ENCODE data around the gene CPLX1.

Gene CPLX1

GRCh38 chr4:855880-856224 is 29.9 kb upstream of the CPLX1 start:
- no peak for DNase-seq (ENCODE audit: low read depth)

- DNase-seq (ENCODE audit: low read depth): no peak
Observed at GRCh38 chr4:854356-854755, 28.4 kb upstream of the CPLX1 start.

DNA sequence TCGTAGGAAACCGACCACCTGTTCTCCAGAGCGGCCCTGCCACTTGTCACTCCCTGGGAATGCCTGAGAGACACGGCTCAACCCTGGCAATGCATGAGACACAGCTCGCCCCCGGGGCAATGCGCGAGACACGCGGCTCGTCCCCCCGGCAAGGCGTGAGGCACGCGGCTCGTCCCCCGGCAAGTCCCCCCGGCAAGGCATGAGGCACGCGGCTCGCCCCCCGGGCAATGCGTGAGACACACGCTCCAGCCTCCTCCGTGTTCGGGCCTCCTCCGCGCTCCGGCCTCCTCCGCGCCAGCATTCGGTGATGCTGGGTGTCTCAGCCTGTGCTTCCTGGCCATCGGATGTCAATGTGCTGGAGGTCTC is 27.5 kb upstream of the CPLX1 start:
- no peak for DNase-seq (ENCODE audit: low read depth)

DNA sequence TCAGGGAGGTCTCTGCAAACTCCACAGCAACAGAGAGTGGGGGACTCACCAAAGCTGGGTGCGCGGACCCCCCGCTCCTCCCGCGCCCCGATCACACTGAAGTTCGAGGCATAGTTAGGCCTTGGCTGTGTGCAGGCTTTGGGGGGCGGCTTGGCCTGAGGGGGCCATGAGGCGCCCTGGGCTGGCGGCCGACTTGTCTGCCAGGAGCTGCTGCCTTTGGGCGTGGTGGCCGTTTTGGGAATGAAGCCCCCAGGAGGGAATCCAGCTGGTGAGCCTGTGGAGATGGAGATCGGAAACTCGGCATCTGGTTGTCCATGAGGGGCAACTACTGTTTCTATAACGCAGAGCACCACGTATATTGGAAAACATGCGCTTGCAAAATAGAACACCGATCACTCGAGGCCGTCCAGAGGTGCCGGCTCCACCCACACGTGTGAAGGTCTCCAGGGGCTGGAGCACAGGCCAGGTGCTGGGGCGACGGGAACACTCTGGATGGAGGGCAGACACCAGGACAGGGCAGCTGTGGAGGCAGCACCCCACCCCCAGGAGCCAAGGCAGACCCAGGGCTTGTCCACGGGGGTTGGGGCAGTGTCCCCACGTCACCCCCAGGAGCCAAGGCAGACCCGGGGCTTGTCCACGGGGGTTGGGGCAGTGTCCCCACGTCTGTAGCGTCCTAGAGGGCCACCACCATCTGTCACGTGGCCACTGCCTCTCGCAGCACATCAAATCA is 25.9 kb upstream of the CPLX1 start:
- DNase-seq (ENCODE audit: low read depth): no peak

- DNase-seq (ENCODE audit: low read depth): no peak
Observed at GRCh38 chr4:850323-850945, 24.5 kb upstream of the CPLX1 start.

DNA sequence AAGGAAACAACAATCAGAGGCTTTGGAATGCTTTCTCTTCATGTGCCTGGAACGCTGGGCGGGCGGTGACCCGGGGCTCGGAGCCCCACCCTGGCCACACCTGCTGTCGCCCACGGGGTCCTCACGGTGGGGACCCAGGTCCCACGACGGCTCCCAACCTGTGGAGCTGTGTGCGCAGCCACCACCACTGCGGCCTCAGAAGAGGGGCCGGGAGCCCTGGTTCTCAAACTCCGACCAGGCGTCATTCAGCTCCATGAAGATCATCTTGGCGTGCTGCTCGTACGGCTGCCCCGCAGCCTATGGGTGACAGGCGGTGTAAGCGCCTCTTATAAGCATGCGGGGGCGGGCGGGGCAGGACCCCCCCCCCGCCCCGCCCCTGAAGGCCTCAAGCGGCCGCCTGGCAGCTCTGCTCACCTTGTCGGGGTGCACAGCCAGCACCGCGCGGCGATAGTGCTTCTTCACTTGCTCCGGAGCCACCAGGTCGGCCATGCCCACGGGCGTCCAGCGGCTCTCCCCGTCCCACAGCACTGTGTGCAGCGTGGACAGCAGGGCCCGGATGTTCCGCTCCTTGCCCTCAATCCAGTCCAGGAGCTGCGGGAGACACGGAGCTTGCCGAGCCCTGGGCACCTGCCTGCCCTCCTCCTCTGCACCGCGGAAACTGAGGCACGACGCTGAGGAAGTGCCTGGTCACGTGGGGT is 23.7 kb upstream of the CPLX1 start:
- no peak for DNase-seq (ENCODE audit: low read depth)

DNA sequence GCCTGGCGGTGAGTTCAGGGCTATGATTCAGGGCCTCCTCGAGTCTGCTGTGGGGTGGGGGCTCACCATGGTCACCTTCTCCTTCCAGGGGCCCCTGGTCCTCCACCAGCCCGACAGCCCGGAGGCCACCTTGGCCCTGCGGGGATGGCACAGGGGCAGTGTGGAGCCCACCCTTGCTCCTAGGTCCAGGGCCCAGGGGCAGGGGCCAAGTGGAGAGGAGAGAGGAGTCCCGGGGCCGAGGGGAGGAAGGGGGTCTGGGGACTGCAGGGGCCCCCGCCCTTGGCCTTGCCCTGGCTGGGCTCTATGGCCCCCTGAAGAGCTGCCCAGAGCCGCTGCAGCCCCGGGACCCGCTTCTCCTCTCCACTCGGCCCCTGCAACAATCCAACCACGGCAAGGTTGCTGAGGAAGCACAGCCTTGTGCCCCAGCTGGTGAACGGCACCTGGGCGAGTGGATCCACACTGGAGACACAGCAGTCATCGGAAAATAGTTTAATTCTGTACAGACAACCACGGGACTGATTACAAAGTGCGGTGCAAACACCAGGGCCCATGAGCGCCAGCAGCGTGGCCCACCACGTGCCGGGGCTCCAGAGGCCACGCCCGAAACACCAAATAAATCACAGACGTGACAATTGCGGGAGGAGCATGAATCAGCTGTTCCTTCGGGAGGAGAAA is 23.0 kb upstream of the CPLX1 start:
- DNase-seq (ENCODE audit: low read depth): no peak

DNA sequence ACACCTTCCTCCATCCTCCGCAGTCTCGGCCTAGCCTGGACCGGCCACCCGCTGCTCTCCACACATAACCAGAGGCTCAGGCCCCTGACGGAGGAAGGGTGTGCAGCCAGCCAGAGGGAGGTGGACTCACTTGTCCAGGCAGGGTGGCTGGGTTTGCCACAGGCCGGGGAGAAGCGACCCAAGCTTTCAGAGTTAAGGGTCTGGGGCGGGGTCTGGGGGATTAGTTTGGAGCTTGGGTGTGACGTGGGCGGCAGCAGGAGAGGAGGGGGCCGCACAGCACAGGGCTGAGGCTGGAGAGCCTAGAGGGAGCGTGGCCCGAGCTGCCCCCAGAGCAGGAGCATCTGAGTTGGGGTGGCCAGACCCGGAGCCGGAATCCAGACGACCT is 22.4 kb upstream of the CPLX1 start:
- no peak for DNase-seq (ENCODE audit: low read depth)

- no peak for DNase-seq (ENCODE audit: low read depth)
Observed at GRCh38 chr4:845836-846251, 19.9 kb upstream of the CPLX1 start.

DNA sequence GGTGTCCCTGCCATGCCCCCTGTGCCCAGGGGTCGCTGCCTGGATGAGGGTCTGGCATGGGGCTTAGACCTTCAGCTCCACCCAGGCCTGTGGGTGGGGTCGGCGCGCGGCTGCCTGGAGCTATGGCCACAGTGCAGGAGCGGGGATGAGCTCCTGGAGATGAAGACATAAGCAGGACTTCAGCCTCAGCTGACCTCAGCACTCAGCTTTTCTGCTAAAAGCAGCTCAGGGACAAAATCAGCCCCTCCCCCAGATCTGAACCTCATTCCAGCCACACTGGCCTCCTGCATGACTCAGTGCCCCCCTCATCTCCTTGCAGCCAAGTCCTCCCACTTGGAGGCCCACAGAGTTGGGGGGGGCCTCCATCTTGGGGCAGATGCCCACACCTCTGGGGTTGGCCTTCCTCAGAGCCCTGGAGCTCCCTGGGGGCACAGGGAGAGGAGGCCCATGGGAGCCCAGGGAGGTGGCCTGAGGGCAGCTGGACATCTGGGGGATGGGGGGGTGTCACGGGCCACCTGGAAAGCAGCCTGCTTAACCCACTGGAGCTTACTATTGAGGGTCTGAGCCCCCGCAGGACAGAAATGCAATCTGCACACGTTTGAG is 19.4 kb upstream of the CPLX1 start:
- no peak for DNase-seq (ENCODE audit: low read depth)

- no peak for DNase-seq (ENCODE audit: low read depth)
Observed at GRCh38 chr4:844752-845232, 18.9 kb upstream of the CPLX1 start.

- DNase-seq (ENCODE audit: low read depth): no peak
Observed at GRCh38 chr4:839675-840443, 13.9 kb upstream of the CPLX1 start.

DNA sequence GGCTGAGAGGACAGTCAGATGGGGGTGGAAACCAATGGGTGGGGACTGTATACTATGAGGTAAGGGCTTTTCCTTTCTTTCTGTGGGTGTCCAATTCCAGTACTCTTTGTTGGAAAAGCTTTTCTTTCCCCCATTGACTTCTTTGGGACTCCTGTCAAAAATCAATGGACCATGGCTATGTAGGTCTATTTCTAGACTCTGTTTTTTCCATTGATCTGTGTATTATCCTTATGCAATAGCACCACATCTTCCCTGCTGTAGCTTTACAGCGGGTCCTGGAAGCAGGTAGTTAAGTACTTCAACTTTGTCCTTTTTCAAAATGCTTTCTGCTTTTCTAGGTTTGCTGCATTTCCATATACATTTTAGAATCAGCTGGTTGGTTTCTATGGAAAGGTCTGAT is 11.8 kb upstream of the CPLX1 start:
- no peak for DNase-seq (ENCODE audit: low read depth)

- no peak for DNase-seq (ENCODE audit: low read depth)
Observed at GRCh38 chr4:836750-837301, 10.9 kb upstream of the CPLX1 start.

GRCh38 chr4:836003-836511 is 10.1 kb upstream of the CPLX1 start:
- DNase-seq (ENCODE audit: low read depth): no peak

GRCh38 chr4:835148-836002 is 9.4 kb upstream of the CPLX1 start:
- DNase-seq (ENCODE audit: low read depth): no peak

DNA sequence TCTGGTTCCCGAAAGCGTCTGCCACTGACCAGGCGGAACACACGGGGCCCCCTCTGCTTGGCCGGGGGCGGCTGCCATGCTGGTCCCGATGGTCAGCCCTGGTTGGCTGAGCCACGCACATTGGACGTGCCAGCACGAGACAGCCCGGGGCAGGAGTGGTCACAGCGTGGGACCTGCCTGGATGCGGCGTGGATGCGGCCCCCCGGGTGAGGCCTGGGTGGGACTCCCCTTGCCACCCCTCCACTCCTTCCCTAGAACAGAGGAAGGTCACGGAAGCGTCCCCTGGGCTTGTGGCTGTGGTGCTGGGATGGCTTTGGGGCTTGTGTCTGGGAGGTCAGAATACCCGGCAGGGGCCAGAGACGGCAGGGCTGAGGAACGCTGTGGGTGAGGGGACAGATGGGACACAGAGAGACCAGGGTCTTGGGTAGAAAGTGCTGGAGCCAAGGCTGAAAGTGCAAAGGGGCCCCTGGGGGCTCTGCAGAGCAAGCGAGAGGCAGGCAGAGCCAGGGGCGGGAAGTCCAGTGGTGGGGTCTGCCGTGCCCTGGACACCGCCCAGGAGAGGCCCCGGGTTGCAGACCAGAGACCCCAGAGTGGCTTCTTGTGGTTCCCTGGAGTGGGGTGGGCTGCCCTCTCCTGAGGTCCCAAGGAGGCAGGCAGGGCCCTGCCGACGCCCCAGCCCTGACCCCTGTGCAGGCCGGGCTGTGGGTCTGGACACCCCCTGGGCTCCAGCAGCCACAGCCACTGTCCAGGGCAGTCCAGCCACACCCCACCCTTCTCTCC is 8.6 kb upstream of the CPLX1 start:
- no peak for DNase-seq (ENCODE audit: low read depth)

GRCh38 chr4:833731-834367 is 7.9 kb upstream of the CPLX1 start:
- no peak for DNase-seq (ENCODE audit: low read depth)

DNA sequence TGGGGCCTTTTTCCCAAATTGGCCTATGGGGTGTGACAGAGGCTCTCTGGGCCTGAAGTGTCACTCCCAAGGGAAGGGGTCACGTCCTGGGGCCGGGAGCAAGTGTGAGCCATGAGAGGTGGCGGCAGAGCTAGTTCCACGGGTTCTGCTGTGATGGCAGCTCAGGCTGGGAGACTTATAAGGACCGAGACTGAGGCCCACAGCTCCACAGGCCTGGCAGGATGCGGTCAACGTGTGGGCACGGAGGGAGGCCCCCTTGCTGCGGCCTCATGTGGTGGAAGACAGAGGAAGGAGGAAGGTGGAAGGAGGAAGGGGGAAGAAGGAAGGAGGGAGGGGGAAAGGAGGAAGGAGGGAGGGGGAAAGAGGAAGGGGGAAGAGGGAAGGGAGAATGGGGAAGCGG is 7.2 kb upstream of the CPLX1 start:
- DNase-seq (ENCODE audit: low read depth): no peak

Data from activated T-helper 1 cell treated with Interleukin-2 at 50 U/mL for 16 hours (primary cell).